Activated naive CD4-positive, alpha-beta T cell (primary cell): ENCODE data around the gene CELF4.

Experiments used
- DNase-seq, 4 experiments: peaks; one replicate each; lab custom pipeline; 2025; lab: John Stamatoyannopoulos, UW

Gene CELF4

GRCh38 chr18:37524139-37524497 is 41.5 kb downstream of the CELF4 start:
- no peak for DNase-seq

- no peak for DNase-seq
Measured at GRCh38 chr18:37521510-37522465, 43.8 kb downstream of the CELF4 start.

DNA sequence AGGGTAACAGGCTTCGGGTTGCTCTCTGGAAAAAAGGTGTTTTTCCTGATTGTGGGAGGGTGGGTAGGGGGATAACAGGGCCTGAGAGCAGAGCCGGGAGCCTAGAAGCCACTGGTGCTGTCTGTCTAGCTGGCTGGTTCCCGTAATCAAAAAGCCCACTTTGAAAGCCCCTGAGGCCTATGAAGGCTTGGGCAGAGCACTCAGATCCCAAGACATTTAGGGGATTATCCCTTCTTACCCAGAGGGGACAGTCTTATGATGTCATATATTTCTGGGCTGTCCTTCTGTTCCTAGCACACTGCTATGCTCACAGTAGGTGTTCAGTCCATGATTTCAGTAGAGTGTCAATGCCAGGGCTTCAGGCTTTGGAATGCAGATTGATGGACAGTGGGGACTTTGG is 45.1 kb downstream of the CELF4 start:
- no peak for DNase-seq

- no peak for DNase-seq
Measured at GRCh38 chr18:37519510-37520135, 46.0 kb downstream of the CELF4 start.

- no peak for DNase-seq
Measured at GRCh38 chr18:37516361-37516853, 49.2 kb downstream of the CELF4 start.

GRCh38 chr18:37514953-37515352 is 50.6 kb downstream of the CELF4 start:
- DNase-seq: no peak

- DNase-seq: no peak
Measured at GRCh38 chr18:37512400-37512799, 53.2 kb downstream of the CELF4 start.

DNA sequence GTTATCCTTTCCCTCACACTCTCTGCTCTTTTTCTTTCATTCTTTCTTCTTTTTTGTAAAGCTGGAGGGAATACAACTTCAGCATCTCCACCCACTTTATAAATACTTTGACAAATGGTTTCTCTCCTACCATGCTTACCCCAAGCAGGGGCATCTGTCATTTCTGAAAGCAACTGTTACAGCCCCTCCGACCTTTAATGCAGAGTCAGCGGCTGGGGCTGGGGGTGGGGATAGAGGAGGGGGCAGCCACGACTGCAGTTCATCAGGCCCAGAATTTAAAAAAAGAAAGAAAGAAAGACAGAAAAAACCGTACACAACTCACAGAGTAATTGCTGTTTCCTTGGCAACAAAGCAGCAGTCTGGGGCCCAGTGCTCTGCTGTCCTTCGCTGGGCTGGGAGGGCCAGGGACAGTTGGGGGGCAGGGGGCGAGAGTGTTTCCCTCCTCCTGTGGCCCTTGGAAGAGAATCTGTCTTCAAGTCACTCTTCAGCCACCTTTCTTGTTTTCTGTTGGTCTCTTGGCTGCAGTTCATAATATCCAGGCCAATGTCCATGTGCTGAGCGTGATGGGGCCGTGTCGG is 53.8 kb downstream of the CELF4 start:
- DNase-seq: no peak

GRCh38 chr18:37509600-37509999 is 56.0 kb downstream of the CELF4 start:
- DNase-seq: no peak

DNA sequence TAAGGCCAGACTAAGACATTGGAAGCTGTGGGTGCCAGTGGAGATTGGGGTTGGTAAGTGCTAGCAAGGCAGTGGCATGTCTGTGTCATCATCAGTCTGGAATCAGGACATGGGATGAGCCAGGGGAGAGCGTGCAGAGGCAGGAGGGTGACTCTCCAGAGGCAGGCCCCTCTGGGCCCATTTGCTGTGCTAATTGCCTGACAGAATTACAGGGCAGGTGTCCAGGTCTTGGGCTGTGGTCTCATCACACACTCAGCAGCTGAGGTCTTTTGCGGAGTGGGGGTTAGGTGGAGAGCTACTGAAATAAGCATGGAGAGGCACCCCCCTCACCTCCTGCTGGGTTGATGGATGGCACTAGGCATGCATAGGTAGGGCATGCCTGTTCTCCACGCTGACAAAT is 57.4 kb downstream of the CELF4 start:
- no peak for DNase-seq

DNA sequence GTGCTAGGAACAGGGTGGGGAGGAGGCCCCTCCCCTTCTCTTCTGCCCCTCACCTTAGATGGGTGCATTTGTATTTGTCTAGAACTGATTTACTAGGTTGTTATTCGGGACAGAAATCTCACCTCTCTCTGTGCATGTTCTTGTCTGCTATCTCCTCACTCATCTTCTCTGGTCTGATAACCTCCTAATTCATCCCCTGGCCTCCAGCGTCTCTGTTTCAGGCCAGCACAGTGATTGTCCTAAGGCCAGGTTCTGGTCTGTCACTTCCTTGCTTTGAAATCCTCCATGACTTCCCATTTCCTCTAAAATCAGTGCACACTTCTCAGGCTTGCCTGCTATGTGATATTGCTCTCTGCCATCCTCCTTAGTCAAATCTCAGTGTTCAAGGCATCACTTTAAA is 58.4 kb downstream of the CELF4 start:
- DNase-seq: no peak

DNA sequence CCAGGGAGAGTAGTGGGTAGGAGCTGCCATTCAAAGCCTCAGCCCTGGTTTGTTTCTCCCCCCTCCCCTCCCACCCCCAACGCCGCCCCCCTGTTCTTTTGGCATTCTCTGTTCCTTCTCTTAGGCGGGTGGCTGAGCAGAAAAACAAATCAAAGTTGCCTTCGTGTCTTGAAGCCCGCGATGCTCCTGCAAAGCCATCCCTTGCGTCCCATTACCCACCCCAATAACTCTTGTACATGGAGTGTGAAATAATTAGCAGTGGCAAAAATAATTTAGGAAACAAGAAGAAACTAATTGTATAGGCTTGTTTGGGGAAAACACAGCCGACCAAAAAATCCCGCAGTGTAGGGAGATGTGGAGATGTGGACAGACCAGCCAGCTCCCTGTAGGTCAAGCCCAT is 59.6 kb downstream of the CELF4 start:
- no peak for DNase-seq

DNA sequence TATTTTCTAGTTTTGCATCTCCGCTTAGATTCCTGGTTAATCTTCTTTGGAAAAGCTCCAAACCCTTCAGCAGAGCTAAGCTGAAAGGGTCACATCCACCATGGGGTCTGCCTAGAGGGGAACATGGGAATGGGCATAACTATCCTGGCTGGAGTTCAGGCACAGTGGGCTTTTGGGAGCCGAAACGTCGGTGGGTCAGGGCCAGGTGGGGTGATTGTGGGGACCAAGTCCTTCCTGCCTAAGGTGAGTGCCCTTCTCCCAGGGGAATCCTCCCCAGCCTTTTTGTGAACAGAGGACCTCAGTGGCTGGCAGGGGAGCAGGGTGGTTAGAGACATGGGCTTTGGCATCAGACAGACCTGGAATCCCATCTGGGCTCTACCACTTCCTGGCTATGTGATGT is 60.3 kb downstream of the CELF4 start:
- no peak for DNase-seq

- no peak for DNase-seq
Measured at GRCh38 chr18:37502601-37503000, 63.0 kb downstream of the CELF4 start.

GRCh38 chr18:37502036-37502435 is 63.6 kb downstream of the CELF4 start:
- no peak for DNase-seq

- DNase-seq: no peak
Measured at GRCh38 chr18:37501136-37501535, 64.5 kb downstream of the CELF4 start.

- no peak for DNase-seq
Measured at GRCh38 chr18:37499913-37500312, 65.7 kb downstream of the CELF4 start.

DNA sequence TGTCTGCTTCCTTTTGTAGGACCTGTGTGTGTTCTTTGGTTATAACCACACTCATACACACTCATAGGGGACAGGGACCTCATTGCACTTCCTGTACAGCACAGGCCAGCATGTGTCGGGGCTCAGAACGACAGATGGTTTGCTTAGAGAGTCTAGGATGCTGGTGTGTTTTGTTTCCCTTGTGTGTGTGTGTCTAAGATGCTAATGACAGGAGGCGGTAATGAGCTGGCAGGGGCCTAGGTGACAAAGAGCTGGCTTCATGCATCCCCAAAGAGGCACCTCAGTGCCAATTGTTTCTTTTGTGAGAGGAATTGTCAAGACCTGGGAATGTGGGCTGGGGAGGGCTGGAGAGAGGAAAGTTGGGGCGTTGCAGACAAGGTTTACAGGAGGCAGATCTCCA is 66.6 kb downstream of the CELF4 start:
- no peak for DNase-seq

- no peak for DNase-seq
Measured at GRCh38 chr18:37497853-37498518, 67.6 kb downstream of the CELF4 start.

DNA sequence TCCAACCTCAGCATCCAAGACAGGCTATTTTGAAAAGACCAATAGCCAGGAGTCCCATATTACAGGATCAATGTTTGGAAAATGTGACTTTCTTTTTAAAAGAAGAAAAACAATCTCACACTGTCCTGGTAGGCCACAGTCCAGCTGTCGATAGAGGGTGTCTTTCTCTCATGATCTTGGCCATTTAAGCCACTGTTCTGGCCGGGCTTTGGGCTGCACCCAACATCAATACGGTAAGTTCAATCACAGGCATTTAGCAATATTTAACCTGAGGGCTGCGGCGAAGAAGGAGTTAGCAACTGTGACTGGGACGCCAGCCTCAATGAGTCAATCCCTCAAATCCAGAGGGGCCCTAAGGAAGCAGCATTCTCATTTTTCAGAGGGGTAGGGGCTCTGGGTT is 69.0 kb downstream of the CELF4 start:
- DNase-seq: no peak

GRCh38 chr18:37495354-37495753 is 70.2 kb downstream of the CELF4 start:
- no peak for DNase-seq

- DNase-seq: no peak
Measured at GRCh38 chr18:37494406-37494805, 71.2 kb downstream of the CELF4 start.
